HepG2 (cell line): Measurements from ENCODE around the gene MAPK12. TPM values are rescaled to one million over a fixed set of nuclear protein-coding genes. Genes with fewer than 3 reads are reported as not detected.

ENCODE experiments used
- HINFP ChIP-seq: sonication (generic); formaldehyde crosslinking; IDR thresholded peaks from 2 replicates; pipeline ENCODE4 v1.4.0; 2020; ENCODE audit warnings: low read depth, mild to moderate bottlenecking, missing genetic modification reagents
- KDM2A ChIP-seq: sonication (generic); formaldehyde crosslinking; IDR thresholded peaks from 2 replicates; pipeline ENCODE4 v1.4.0; 2020; ENCODE audit warnings: low read depth, missing genetic modification reagents, borderline replicate concordance
- NKX3-1 ChIP-seq: sonication (generic); formaldehyde crosslinking; IDR thresholded peaks from 2 replicates; pipeline ENCODE4 v1.5.0; 2020; ENCODE audit warnings: missing genetic modification reagents
- RERE ChIP-seq: IDR thresholded peaks from 2 replicates; pipeline ENCODE4 v1.6.1; 2016; ENCODE audit warnings: low read depth, missing genetic modification reagents, missing compliant biosample characterization
- SKIL ChIP-seq: sonication (generic); formaldehyde crosslinking; IDR thresholded peaks from 2 replicates; pipeline ENCODE4 v1.8.0; 2022; ENCODE audit warnings: missing genetic modification reagents, mild to moderate bottlenecking, moderate library complexity, borderline replicate concordance
- U2AF2 ChIP-seq: fragments of 200-400 bp; formaldehyde crosslinking; IDR thresholded peaks from 2 replicates; pipeline ENCODE4 v1.6.1; 2017; ENCODE audit warnings: low read depth, mild to moderate bottlenecking, low read length
- ZNF407 ChIP-seq: sonication (generic); formaldehyde crosslinking; IDR thresholded peaks from one replicate; pipeline ENCODE4 v1.5.1; 2020; ENCODE audit warnings: mild to moderate bottlenecking, missing genetic modification reagents; ENCODE audit errors: not compliant biosample characterization
- ZNF839 ChIP-seq: sonication (generic); formaldehyde crosslinking; IDR thresholded peaks from 2 replicates; pipeline ENCODE4 v1.4.0; 2020; ENCODE audit warnings: missing genetic modification reagents, mild to moderate bottlenecking, borderline replicate concordance
- polyA plus RNA-seq, 8 experiments: library from polyadenylated mRNA; depleted of rRNA in 3 of 8; stranded (reverse) in 7 of 8; unstranded in 1 of 8; fragments of >200 nt; fragmentation: Illumina TruSeq in 4 of 8; extraction: Trizol in 4 of 8; gene quantifications; 2 replicates each; pipeline versions ENCODE4 v1.2.1 to v1.2.3, GENCODE V29; 2011 to 2016; ENCODE audit warnings: low read depth in 4 of 8, missing spikeins in 1 of 8, mixed read lengths in 1 of 8; ENCODE audit not compliant: insufficient read depth in 1 of 8
- total RNA-seq, 5 experiments: library from RNA; depleted of rRNA; stranded (reverse); fragments of >200 nt; fragmentation: Illumina TruSeq; extraction: Trizol; gene quantifications; 2 replicates each; pipeline ENCODE4 v1.2.3, GENCODE V29; 2016; ENCODE audit warnings: low read depth in 1 of 5

MAPK12 gene
- total and polyA plus RNA-seq, 2 of the 13 experiments (the other 11 are each of a cell fraction or from before 2014, with no cell fraction given) = 22.2 to 23.3 TPM

GRCh38 chr22:50293441-50294318 lies 32.2 kb upstream of the MAPK12 start (continued):
- TF ChIP-seq RERE (CRISPR knock-in tag) (peak; percentile 63; the same call in 1 of the 2 replicates), ZNF407 (CRISPR knock-in tag) (peak; percentile 76), ZNF839 (CRISPR knock-in tag) (no peak), KDM2A (CRISPR knock-in tag) (peak; percentile 58; the same call in 1 of the 2 replicates), NKX3-1 (CRISPR knock-in tag) (peak; percentile 47; the same call in 1 of the 2 replicates), SKIL (CRISPR knock-in tag) (peak; percentile 68), HINFP (CRISPR knock-in tag) (peak; percentile 98), U2AF2 (no peak)
